Rectal smooth muscle tissue (tissue), 1 donor: ENCODE data around the gene TPD52L1.
"Not testable (repeated sequence)": the region's sequence is repeated elsewhere in the genome, so short reads cannot be mapped to it uniquely, and the experiment has no call there.

Source experiments
- H3K27ac ChIP-seq: one replicate; pipeline ENCODE4 v1.7.0; 2013; ENCODE audit warnings: low read depth, low read length, inconsistent platforms
- H3K27me3 ChIP-seq: one replicate; pipeline ENCODE4 v1.7.0; 2013; ENCODE audit warnings: low read length; ENCODE audit not compliant: control insufficient read depth, insufficient read depth
- H3K36me3 ChIP-seq: one replicate; pipeline ENCODE4 v1.7.0; 2013; ENCODE audit warnings: low read length; ENCODE audit not compliant: control insufficient read depth, insufficient read depth
- H3K4me1 ChIP-seq: one replicate; pipeline ENCODE4 v1.7.0; 2013; ENCODE audit warnings: low read length; ENCODE audit not compliant: control insufficient read depth, insufficient read depth
- H3K4me3 ChIP-seq: one replicate; pipeline ENCODE4 v1.7.0; 2013; ENCODE audit warnings: low read length
- H3K9ac ChIP-seq: one replicate; pipeline ENCODE4 v1.7.0; 2013; ENCODE audit warnings: low read length

Gene TPD52L1

DNA sequence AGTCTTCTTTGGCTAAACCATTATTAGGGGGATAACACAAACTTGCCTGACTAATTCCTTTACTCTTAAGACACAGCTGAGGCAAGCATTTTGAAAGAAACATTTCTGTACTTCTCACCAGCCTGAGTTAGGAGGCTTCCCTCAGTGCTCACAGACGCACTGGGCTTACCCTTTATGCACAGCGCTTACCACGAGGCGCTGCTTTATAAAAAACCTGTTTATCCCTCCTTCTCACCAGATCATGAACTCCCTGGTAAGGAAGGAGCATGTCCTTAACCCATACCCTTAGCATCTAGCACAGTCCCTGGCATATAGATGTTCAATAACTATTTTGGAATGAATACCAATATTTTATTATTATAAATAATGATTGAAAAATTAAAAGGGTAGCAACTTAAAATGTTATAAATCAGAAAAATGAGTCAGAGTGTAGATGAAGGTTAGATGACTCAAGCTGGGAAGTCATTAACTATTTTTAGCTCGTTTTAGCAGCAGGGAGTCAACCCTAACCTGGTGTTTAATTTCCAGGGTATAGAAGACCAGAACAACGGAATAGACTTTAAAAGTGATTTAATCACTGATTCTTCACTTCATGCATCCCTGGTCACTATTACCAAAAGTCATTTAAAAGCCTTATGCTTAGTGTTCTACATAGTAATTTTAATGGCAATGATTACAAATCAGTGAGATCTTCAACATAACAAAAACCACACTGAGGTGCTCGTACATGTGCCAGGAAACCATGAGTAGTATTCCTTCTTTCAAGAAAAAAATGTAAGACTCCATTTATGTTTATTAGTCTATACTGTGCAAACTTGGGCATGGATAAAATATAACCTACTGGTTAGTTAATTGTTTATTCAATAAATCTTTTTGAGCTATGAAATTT lies 4.1 kb upstream of the TPD52L1 start:
- Histone ChIP-seq H3K4me1 (peaks cover 3% of the 10 kb centered on the region), H3K4me3 (no peak overlapping the region), H3K27me3 (no peaks in the 10 kb centered on the region), H3K36me3 (no peaks in the 10 kb centered on the region), H3K27ac (no peak overlapping the region), H3K9ac (no peak overlapping the region)

DNA sequence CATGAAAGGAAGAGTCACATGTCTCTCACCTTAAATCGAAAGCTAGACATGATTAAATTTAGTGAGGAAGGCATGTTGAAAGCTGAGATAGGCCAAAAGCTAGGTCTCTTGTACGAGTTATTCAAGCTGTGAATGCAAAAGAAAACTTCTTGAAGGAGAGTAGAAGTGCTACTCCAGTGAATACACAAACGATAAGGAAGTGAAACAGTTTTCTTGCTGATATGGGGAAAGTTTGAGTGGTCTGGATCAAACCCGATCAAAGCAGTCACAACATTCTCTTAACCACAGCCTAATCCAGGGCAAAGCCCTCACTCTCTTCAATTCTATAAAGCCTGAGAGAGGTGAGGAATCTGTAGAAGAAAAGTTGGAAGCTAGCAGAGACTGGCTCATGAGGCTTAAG lies 1.9 kb upstream of the TPD52L1 start:
- no peak overlapping the region for H3K4me3 ChIP-seq
- H3K4me1 ChIP-seq, result peaks cover 3% of the 10 kb centered on the region
- no peak overlapping the region for H3K27ac ChIP-seq
- H3K36me3 ChIP-seq, result no peaks in the 10 kb centered on the region
- no peak overlapping the region for H3K9ac ChIP-seq
- no peaks in the 10 kb centered on the region for H3K27me3 ChIP-seq

DNA sequence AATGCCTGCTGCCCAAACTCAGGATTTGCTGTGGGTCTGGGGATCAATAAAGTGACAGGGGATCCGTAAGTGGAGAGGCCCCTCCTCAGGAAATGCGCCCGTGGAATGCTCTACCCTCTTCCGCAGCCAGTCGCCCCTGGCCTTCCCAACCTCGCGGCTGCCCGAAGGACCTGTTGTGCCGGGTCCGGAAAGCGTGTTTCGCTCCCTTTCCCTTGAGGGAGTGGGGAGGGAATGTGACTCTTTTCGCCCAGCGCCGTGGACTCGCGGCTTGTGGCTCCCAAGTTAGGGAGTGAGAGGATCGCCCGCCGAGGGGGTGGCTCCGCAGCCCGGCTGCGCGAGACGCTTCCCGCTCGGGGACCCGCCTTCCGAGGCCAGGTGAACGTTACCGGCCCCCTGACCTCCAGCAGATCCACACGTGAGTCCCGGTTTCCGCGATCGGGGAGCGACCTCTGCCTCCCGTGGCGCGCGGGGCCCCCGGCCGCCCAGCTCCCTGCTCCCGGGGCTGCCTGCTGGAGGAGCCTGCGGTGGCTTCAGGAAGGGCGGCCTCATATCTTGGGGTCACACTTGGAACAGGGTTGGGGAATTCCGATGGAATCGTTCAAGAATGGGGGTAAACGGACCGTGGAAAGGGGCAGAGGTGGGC lies 666 bp downstream of the TPD52L1 start:
- Histone ChIP-seq H3K4me1 (peaks cover 3% of the 10 kb centered on the region), H3K4me3 (peak overlapping the region; percentile 84), H3K36me3 (no peaks in the 10 kb centered on the region), H3K27me3 (no peaks in the 10 kb centered on the region), H3K9ac (peak overlapping the region; percentile 25), H3K27ac (peak overlapping the region; percentile 68)

DNA sequence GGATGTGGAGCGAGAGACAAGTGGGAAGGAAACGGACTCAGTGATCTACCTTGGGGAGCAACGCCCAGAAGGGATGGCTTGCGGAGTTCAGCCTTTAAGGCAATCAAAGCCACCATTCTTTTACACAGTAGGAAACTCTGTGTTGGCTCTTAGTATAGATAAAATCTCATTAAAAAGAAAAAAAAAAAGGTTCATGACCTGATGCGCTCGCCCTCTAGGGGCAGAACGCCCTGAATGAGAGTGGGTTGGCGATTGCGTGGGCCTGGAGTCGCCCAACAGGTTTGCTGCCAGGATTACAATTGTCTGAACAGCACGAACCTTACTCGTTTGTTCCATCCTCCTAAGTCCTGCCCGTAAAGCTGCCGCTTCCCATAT lies 1.2 kb downstream of the TPD52L1 start:
- H3K36me3 ChIP-seq, result no peaks in the 10 kb centered on the region
- H3K27me3 ChIP-seq, result no peaks in the 10 kb centered on the region
- peak overlapping the region; percentile 68 for H3K27ac ChIP-seq
- H3K9ac ChIP-seq, result no peak overlapping the region
- H3K4me1 ChIP-seq, result peaks cover 3% of the 10 kb centered on the region
- peak overlapping the region; percentile 84 for H3K4me3 ChIP-seq

DNA sequence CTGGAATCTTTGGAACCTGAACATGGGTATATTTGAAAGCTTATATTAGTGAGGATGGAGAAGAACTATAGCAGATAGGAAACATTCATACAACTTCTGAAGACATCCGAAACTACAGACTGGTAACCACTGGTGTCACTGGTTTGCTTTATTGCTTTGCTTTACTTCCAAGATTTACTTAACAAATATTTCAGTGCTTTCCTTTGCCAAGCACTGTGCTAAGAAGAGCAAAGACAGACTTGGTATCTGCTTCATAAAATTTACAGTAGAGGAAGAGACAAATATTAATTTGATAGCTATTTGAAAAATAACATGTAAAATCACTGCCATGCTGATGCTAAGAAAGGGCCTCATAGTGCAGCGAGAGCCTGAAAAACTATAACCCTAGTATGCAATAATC lies 1.8 kb downstream of the TPD52L1 start:
- H3K36me3 ChIP-seq, result no peaks in the 10 kb centered on the region
- no peak overlapping the region for H3K4me3 ChIP-seq
- no peak overlapping the region for H3K9ac ChIP-seq
- peak overlapping the region; percentile 42 for H3K27ac ChIP-seq
- peaks cover 3% of the 10 kb centered on the region for H3K4me1 ChIP-seq
- no peaks in the 10 kb centered on the region for H3K27me3 ChIP-seq

DNA sequence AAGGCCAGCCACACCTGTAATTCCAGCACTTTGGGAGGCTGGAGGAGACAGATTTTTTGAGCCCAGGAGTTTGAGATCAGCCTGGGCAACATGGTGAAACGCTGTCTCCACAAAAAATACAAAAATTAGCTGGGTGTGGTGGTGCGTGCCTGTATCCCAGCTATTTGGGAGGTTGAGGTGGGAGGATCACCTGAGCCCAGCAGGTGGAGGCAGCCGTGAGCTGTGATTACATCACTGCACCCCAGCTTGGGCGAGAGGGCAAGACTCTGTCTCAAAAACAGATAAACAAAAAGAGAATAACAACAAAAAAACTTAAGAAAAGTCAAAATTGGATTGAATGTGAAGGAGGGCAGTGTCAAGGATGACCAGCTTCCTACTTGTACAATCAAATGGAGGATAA lies 2.9 kb downstream of the TPD52L1 start:
- H3K27me3 ChIP-seq, result no peaks in the 10 kb centered on the region
- no peaks in the 10 kb centered on the region for H3K36me3 ChIP-seq
- no peak overlapping the region for H3K27ac ChIP-seq
- H3K4me3 ChIP-seq, result no peak overlapping the region
- H3K9ac ChIP-seq, result no peak overlapping the region
- peaks cover 3% of the 10 kb centered on the region for H3K4me1 ChIP-seq

DNA sequence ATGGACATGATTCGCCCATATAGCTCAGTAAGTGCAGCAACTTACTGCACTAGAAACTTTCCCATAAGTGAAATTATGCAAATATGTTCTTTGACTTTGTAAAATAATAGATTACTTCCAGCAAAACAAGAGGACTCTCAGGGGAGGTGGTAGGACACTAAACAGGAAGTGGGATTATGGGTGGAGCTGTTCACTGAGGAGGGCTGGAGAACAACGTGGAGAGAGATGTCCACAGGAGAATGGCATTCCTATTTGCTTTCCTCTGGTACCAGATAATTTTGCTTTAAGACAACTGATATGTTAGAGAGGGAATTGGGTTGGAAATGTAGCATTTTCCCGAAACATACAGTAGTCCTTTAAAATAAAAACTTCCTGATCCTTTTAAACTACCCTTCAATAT lies 3.7 kb downstream of the TPD52L1 start:
- no peaks in the 10 kb centered on the region for H3K27me3 ChIP-seq
- no peak overlapping the region for H3K27ac ChIP-seq
- no peak overlapping the region for H3K9ac ChIP-seq
- H3K36me3 ChIP-seq, result no peaks in the 10 kb centered on the region
- no peak overlapping the region for H3K4me3 ChIP-seq
- peaks cover 3% of the 10 kb centered on the region for H3K4me1 ChIP-seq

DNA sequence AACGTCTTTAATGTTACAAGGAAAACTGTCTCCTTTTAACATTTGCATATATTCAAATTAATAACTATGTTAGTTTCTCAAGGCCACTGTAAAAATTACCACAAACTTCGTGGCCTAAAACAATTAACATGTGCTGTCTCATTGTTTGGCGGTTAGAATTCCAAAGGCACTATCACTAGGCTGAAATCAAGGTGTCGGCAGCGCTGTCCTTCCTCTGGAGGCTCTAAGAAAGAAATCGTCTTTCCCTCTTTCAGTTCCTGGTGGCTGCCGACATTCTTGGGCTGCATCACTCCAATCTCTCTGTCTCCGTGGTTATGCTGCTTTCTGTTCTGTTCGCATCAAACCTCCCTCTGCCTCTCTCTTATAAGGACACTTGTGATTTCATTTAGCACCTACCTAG lies 4.2 kb downstream of the TPD52L1 start:
- no peaks in the 10 kb centered on the region for H3K36me3 ChIP-seq
- no peak overlapping the region for H3K9ac ChIP-seq
- H3K27ac ChIP-seq, result no peak overlapping the region
- H3K27me3 ChIP-seq, result no peaks in the 10 kb centered on the region
- H3K4me1 ChIP-seq, result peaks cover 3% of the 10 kb centered on the region
- H3K4me3 ChIP-seq, result no peak overlapping the region

DNA sequence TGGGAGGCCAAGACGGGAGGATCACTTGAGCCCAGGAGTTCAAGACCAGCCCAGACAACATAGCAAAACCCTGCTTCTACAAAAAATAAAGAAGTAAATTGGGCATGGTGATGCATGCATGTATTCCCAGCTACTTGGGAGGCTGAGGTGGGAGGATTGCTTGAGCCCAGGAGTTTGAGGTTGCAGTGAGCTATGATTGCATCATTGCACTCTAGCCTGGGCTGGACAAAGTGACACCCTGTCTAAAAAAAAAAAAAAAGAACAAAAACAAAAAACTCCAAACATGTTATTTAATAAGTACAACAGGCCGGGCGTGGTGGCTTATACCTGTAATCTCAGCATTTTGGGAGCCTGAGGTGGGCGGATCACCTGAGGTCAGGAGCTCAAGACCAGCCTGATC lies 9.8 kb downstream of the TPD52L1 start:
- not testable (repeated sequence) for H3K27me3 ChIP-seq, H3K4me3 ChIP-seq, H3K9ac ChIP-seq, H3K4me1 ChIP-seq, H3K27ac ChIP-seq, H3K36me3 ChIP-seq

DNA sequence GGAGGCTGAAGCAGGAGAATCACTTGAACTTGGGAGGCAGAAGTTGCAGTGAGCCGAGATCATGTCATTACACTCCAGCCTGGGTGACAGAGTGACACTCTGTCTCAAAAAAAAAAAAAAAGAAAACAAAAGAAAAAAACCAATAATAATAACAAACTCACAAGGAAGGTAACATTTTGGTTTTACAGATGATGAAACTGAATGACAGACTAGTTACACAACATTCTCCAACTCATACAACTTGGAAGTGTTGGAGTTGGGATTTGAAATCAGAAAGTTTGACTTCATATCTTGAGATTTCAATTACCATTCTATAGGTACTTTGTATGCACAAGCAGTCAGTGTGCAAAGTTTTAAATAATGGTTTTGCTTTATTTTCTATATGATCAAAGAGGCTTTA lies 10.2 kb downstream of the TPD52L1 start:
- no peak overlapping the region for H3K4me3 ChIP-seq
- no peaks in the 10 kb centered on the region for H3K4me1 ChIP-seq
- H3K27me3 ChIP-seq, result no peaks in the 10 kb centered on the region
- no peaks in the 10 kb centered on the region for H3K36me3 ChIP-seq
- H3K9ac ChIP-seq, result no peak overlapping the region
- H3K27ac ChIP-seq, result no peak overlapping the region

DNA sequence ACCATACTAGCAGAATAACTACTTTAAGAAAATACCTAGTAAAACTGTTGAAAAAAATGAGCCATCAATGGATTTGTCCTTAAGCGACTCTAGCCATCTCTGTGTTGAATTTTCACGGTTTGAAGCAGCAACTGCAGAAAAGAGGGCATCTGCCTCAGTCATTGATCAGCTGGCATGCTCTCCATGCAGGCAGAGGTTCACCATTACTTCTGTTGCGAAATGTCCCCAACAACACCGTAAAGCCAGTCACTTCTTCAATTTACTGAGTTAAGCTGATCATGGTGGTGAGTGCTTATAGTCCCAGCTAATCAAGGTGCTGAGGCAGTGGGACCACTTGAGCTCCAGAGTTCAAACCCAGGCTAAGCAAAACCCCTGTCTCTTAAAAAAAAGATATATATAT lies 11.1 kb downstream of the TPD52L1 start:
- H3K4me3 ChIP-seq, result no peak overlapping the region
- peak overlapping the region; percentile 28 for H3K9ac ChIP-seq
- no peaks in the 10 kb centered on the region for H3K27me3 ChIP-seq
- H3K4me1 ChIP-seq, result no peaks in the 10 kb centered on the region
- H3K27ac ChIP-seq, result no peak overlapping the region
- H3K36me3 ChIP-seq, result no peaks in the 10 kb centered on the region

DNA sequence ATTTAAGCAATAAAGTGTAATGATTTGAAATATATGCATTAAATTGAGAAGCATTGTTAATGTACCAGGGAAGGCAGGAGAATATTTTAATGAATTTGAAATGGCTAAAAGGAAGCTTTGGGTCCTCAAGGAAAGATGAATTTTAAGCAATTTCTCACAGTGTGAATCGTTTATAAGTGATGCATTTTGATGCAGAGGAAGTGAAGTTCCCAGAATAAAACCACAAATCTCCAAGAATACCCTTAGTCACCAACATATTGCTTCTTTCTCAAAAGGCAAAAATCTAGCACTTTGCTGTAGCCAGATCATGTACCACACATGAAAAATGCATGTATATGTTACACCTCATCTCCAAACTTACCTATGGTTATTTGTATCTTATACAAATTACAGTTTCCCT lies 11.7 kb downstream of the TPD52L1 start:
- H3K36me3 ChIP-seq, result no peaks in the 10 kb centered on the region
- H3K27ac ChIP-seq, result no peak overlapping the region
- no peaks in the 10 kb centered on the region for H3K4me1 ChIP-seq
- no peaks in the 10 kb centered on the region for H3K27me3 ChIP-seq
- H3K4me3 ChIP-seq, result no peak overlapping the region
- no peak overlapping the region for H3K9ac ChIP-seq

DNA sequence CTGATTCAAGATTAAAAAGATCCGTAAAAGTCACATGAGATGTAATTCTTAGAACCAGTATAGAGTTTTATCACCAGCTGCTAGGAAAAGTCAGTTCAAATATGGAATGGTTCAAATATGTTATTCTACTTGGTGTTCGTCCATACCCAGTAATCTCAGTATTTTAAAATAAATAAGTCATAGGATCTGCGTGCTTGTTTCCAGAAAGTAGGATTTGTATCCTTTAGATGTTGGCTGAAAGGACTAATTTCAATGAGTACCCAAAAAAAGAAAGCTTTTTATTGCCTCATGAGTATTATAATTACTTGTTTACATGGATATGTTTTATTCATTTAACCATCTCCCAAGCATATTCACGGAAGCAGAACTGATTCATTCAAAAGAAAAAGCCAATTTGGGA lies 12.2 kb downstream of the TPD52L1 start:
- H3K36me3 ChIP-seq, result no peaks in the 10 kb centered on the region
- no peaks in the 10 kb centered on the region for H3K27me3 ChIP-seq
- peaks cover 3% of the 10 kb centered on the region for H3K4me1 ChIP-seq
- H3K4me3 ChIP-seq, result no peak overlapping the region
- H3K27ac ChIP-seq, result no peak overlapping the region
- H3K9ac ChIP-seq, result no peak overlapping the region
